ENCODE results near the gene CAPN15. TPM values are rescaled to one million over a fixed set of nuclear protein-coding genes. Genes with fewer than 3 reads are reported as not detected.
A peak's percentile ranks its signal among the peaks of the same experiment; 100 is the strongest.

Gene CAPN15
- polyA plus RNA-seq, 2 donors: 28.4 to 47.6 TPM

DNA sequence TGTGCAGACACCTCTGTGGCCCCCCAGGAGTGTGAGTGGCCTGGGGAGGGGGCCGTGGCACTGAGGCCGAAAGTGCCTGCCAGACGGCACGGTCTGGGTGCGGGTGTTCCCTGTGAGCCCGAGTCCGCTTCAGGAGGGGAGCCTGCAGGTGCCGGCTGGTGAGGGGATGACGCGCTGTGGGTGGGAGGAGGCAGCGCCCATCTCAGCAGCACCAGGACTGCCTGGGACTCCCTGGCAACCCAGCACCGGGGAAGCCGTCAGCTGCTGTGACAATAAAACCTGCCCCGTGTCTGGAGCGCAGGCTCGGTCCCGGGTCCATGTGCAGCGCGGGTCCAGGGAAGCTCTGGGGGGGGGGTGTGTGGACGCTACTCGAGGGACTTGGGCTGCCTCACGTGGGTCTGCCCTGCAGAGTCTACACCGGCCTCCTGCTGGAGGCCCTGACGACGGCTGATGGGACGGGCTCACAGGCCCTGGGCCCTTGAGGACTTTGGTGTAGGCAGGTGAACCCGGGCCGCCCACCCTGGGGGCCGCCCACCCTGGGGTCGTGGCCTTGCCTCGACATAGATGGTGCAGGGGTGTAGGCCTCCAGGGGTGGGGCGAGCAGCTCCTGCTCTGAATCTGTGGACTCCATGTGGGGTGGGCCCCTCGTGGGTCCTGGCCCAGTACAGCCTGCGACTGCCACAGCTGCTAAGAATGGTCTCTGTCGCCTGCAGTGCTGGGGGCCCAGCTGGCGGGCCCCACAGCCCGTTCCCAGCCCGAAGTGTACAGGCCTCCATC is 56.5 kb downstream of the CAPN15 start:
- peaks cover 0 to 11% of the 10 kb centered on the region in 2 donors for H3K4me1 ChIP-seq (ENCODE audit: control insufficient read depth in 2 of 2, insufficient read depth in 2 of 2, low read length in 1 of 2)
- WGBS, 2 donors: 48 to 59% methylated on average over 33 to 38 of the region's 38 CpGs

DNA sequence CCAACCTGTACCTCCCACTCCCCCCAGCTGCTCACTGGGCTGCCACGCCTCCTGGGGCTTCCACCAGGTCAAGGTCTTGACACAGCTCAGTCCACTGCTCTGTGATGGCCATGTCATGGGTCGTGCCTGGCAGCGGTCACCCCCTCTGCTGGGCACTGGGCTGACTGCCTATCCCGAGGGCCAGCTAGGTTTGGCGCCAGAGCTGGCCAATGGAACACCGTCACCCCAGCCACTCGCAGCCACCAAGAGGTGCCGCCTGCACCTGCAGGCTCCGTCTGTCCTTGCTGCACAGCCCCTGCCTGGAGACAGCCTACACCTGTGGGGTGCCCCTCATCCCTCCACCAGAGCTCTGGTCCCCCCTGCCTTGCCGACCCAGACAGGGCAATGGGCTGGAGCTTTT is 57.8 kb downstream of the CAPN15 start:
- Histone ChIP-seq H3K9me3 (ENCODE audit: control insufficient read depth in 2 of 2, insufficient read depth in 1 of 2, low read depth in 1 of 2, low read length in 1 of 2) (no peaks in the 10 kb centered on the region), H3K4me1 (ENCODE audit: control insufficient read depth in 2 of 2, insufficient read depth in 2 of 2, low read length in 1 of 2) (peaks cover 0 to 9% of the 10 kb centered on the region in 2 donors), H3K36me3 (ENCODE audit: control insufficient read depth in 2 of 2, insufficient read depth in 2 of 2, low read length in 1 of 2) (no peaks in the 10 kb centered on the region), H3K4me3 (ENCODE audit: low read depth in 1 of 2, low read length in 2 of 2) (no peak overlapping the region), H3K27ac (ENCODE audit: low read depth in 2 of 2, low read length in 1 of 2) (no peak overlapping the region), H3K27me3 (ENCODE audit: control insufficient read depth in 1 of 2, insufficient read depth in 2 of 2, low read length in 2 of 2) (no peaks in the 10 kb centered on the region)
- 19 to 20% methylated on average over 10 of the region's 10 CpGs for WGBS, 2 donors

More for the DNA sequence above, 56.5 kb downstream of the CAPN15 start:
- Histone ChIP-seq H3K27ac (ENCODE audit: low read depth in 2 of 2, low read length in 1 of 2) (no peak overlapping the region), H3K4me3 (ENCODE audit: low read depth in 1 of 2, low read length in 2 of 2) (no peak overlapping the region), H3K36me3 (ENCODE audit: control insufficient read depth in 2 of 2, insufficient read depth in 2 of 2, low read length in 1 of 2) (no peaks in the 10 kb centered on the region), H3K9me3 (ENCODE audit: control insufficient read depth in 2 of 2, insufficient read depth in 1 of 2, low read depth in 1 of 2, low read length in 1 of 2) (no peaks in the 10 kb centered on the region), H3K27me3 (ENCODE audit: control insufficient read depth in 1 of 2, insufficient read depth in 2 of 2, low read length in 2 of 2) (no peaks in the 10 kb centered on the region)

DNA sequence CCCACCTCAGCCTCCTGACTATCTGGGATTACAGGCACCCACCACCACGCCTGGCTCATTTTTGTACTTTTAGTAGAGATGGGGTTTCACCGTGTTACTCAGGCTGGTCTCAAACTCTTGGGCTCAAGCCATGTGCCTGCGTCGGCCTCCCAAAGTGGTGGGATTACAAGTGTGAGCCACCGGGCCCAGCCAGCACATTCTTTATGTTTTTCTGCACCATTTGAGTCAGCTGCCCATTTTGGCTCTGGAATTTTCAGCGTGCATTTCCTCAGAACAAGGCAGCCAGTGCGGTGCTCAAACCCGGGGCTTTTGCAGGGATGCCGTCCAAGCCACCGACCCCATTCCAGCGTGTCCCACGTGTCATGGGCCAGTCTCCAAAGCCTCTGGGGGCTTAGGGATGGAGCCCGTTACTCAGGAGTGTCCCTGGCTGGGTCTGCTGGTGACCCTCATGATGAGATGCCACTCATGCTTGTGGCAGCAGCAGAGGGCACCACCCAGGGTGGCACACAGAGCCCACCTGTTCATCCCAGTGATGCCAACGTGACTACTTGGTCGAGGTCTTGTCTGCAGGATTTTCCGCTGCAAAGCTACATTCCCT is 58.6 kb downstream of the CAPN15 start:
- Histone ChIP-seq H3K27me3 (ENCODE audit: control insufficient read depth in 1 of 2, insufficient read depth in 2 of 2, low read length in 2 of 2) (no peaks in the 10 kb centered on the region), H3K36me3 (ENCODE audit: control insufficient read depth in 2 of 2, insufficient read depth in 2 of 2, low read length in 1 of 2) (no peaks in the 10 kb centered on the region), H3K9me3 (ENCODE audit: control insufficient read depth in 2 of 2, insufficient read depth in 1 of 2, low read depth in 1 of 2, low read length in 1 of 2) (no peaks in the 10 kb centered on the region), H3K4me3 (ENCODE audit: low read depth in 1 of 2, low read length in 2 of 2) (no peak overlapping the region), H3K4me1 (ENCODE audit: control insufficient read depth in 2 of 2, insufficient read depth in 2 of 2, low read length in 1 of 2) (peaks cover 0 to 16% of the 10 kb centered on the region in 2 donors), H3K27ac (ENCODE audit: low read depth in 2 of 2, low read length in 1 of 2) (no peak overlapping the region)
- WGBS, 2 donors: 30 to 36% methylated on average over 16 of the region's 16 CpGs

DNA sequence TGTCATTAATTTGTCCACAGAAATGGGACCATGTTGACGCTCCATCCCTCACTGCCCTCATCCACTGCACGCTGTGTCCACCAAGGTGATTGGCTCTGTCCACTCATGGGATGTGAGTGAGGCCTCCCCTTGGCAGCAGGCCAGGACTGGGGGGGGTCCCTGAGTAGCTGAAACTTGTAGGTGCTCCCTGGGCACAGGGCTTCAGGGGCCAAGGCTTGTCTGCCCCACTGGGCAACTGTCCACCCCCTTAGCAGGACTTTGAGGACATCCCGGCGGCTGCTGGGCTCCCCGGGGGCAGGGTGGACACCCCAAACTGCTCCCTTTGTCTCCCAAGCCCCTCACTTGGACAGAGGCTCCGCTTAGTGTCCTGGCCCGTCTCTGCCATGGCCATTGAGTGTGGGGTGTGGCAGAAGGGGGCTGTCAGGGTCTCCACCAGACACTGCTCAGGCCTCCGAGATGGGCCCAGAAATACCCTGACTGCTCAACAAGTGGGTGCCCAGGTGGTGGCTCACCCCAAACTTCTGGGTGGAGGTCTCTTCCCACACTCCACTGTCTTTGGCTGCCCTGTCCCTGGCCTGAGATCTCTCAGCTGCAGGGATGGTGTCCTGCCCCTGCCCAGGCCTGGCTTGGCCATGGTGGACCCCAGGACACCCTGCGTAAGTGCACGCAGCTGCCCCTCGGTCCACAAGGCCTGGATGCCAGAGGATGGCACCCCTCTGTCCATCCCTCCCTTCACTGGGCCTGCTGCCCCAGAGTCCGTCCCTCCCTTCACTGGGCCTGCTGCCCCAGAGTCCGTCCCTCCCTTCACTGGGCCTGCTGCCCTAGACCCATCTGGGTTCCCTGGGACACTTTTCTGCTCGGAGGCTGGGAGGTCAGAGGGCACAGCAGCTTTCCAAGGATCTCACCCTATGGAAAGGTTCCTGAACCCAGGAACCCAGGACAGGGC is 59.4 kb downstream of the CAPN15 start:
- H3K27ac ChIP-seq (ENCODE audit: low read depth in 2 of 2, low read length in 1 of 2): no peak overlapping the region
- 61 to 71% methylated on average over 14 of the region's 14 CpGs for WGBS, 2 donors

DNA sequence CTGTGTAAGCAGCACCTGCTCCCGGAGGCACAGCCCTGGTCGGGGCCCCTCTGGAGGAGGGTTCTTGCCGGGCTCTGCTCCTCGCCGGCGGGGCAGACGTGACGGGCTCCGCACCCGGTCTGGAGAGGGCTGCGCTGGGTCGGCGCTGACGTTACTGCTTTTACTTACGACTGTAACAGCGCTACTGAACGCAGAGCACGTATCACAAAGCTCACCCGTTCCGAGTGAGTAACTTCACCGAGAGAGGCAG is 61.1 kb downstream of the CAPN15 start:
- Histone ChIP-seq H3K4me3 (ENCODE audit: low read depth in 1 of 2, low read length in 2 of 2) (peak overlapping the region; percentile 74 to 79), H3K4me1 (ENCODE audit: control insufficient read depth in 2 of 2, insufficient read depth in 2 of 2, low read length in 1 of 2) (peaks cover 5 to 34% of the 10 kb centered on the region in 2 donors), H3K27ac (ENCODE audit: low read depth in 2 of 2, low read length in 1 of 2) (peak overlapping the region; percentile 98 to 99), H3K9me3 (ENCODE audit: control insufficient read depth in 2 of 2, insufficient read depth in 1 of 2, low read depth in 1 of 2, low read length in 1 of 2) (no peaks in the 10 kb centered on the region), H3K27me3 (ENCODE audit: control insufficient read depth in 1 of 2, insufficient read depth in 2 of 2, low read length in 2 of 2) (no peaks in the 10 kb centered on the region), H3K36me3 (ENCODE audit: control insufficient read depth in 2 of 2, insufficient read depth in 2 of 2, low read length in 1 of 2) (no peaks in the 10 kb centered on the region)
- WGBS, 2 donors: 0 to 1% methylated on average over 21 of the region's 21 CpGs

More for the DNA sequence above, 59.4 kb downstream of the CAPN15 start:
- H3K27me3 ChIP-seq (ENCODE audit: control insufficient read depth in 1 of 2, insufficient read depth in 2 of 2, low read length in 2 of 2): no peaks in the 10 kb centered on the region
- no peaks in the 10 kb centered on the region for H3K36me3 ChIP-seq (ENCODE audit: control insufficient read depth in 2 of 2, insufficient read depth in 2 of 2, low read length in 1 of 2)
- peaks cover 0 to 21% of the 10 kb centered on the region in 2 donors for H3K4me1 ChIP-seq (ENCODE audit: control insufficient read depth in 2 of 2, insufficient read depth in 2 of 2, low read length in 1 of 2)
- H3K9me3 ChIP-seq (ENCODE audit: control insufficient read depth in 2 of 2, insufficient read depth in 1 of 2, low read depth in 1 of 2, low read length in 1 of 2): no peaks in the 10 kb centered on the region
- no peak overlapping the region for H3K4me3 ChIP-seq (ENCODE audit: low read depth in 1 of 2, low read length in 2 of 2)

DNA sequence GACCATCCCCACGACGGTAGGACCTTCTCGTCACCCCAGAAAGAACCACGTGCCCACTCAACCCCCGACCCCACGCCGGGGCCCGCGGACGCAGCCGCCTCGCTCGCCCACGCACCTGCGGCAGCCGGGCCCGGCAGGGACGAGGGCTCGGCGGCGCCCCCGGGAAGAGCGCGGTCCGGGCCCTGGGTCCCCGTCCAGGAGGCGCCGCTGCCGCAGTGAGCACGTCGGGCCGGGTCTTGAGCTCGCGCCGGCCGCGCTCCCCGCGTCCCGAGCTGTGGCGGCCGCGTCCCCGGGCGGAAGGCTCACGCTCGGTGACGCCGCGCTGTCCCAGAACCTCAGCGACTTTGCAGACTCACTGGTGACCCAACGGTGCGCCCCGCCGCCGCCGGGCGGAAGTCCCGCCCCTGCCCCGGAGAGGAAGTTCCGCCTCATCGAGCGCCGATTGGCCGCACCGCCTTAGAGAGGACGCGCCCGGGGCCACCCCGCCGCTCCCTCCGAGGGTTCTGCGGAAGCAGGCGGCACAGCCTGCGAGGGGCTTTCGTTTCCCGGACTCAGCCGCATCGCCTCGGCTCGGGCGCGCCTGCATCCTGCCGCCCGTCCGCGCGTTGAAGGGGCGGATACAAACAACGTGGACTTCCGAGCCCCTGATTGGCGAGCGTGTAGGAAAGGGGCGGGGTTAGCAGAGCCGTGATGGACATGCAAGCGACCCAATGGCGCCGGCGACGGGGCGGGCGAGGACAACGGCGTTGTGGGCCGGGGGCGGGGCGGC is 61.6 kb downstream of the CAPN15 start:
- peak overlapping the region; percentile 74 to 79 for H3K4me3 ChIP-seq (ENCODE audit: low read depth in 1 of 2, low read length in 2 of 2)
- H3K4me1 ChIP-seq (ENCODE audit: control insufficient read depth in 2 of 2, insufficient read depth in 2 of 2, low read length in 1 of 2): peaks cover 5 to 38% of the 10 kb centered on the region in 2 donors
- H3K36me3 ChIP-seq (ENCODE audit: control insufficient read depth in 2 of 2, insufficient read depth in 2 of 2, low read length in 1 of 2): no peaks in the 10 kb centered on the region
- 0 to 1% methylated on average over 95 to 107 of the region's 107 CpGs for WGBS, 2 donors
- H3K27me3 ChIP-seq (ENCODE audit: control insufficient read depth in 1 of 2, insufficient read depth in 2 of 2, low read length in 2 of 2): no peaks in the 10 kb centered on the region
- no peaks in the 10 kb centered on the region for H3K9me3 ChIP-seq (ENCODE audit: control insufficient read depth in 2 of 2, insufficient read depth in 1 of 2, low read depth in 1 of 2, low read length in 1 of 2)
- H3K27ac ChIP-seq (ENCODE audit: low read depth in 2 of 2, low read length in 1 of 2): peak overlapping the region; percentile 98 to 99

DNA sequence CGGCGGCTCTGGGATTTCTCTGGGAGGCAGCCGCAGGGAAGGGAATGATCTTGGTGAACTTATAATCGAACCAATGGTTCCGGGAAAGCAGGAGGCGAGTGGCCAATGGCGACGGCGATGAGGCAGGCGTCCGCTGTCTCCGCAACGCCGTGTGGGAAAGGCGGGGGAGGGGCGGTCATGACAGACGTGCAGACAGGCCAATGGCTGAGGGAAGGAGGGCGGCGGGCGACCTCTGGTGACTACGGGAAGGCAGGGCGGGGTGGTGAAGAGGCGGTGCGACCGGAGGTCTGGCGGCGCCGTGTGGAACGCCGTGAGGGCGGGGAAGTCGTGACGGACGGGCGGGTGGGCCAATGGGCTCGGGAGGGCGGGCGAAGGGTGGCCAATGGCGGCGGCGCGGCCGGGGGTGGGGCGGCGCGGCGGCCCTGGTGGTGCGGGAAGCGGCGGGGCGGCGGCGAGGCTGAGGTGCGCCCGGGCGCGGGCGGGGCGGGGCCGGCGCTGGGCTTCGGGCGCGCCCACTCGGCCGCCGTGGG is 62.2 kb downstream of the CAPN15 start, which contains the start of gene RAB40C:
Gene RAB40C (plus strand): TSS at position 409 of the 530 bp plus-strand sequence. CDS start 226 bp downstream, outside the sequence.
- H3K9me3 ChIP-seq (ENCODE audit: control insufficient read depth in 2 of 2, insufficient read depth in 1 of 2, low read depth in 1 of 2, low read length in 1 of 2): no peaks in the 10 kb centered on the region
- no peaks in the 10 kb centered on the region for H3K36me3 ChIP-seq (ENCODE audit: control insufficient read depth in 2 of 2, insufficient read depth in 2 of 2, low read length in 1 of 2)
- H3K4me1 ChIP-seq (ENCODE audit: control insufficient read depth in 2 of 2, insufficient read depth in 2 of 2, low read length in 1 of 2): peaks cover 5 to 44% of the 10 kb centered on the region in 2 donors
- peak within 1 kb of the TSS; percentile 74 to 94 for H3K4me3 ChIP-seq (ENCODE audit: low read depth in 1 of 2, low read length in 2 of 2)
- peak within 1 kb of the TSS; percentile 98 to 99 for H3K27ac ChIP-seq (ENCODE audit: low read depth in 2 of 2, low read length in 1 of 2)
- 0 to 1% methylated on average over 34 to 67 of the region's 67 CpGs for WGBS, 2 donors
- no peaks in the 10 kb centered on the region for H3K27me3 ChIP-seq (ENCODE audit: control insufficient read depth in 1 of 2, insufficient read depth in 2 of 2, low read length in 2 of 2)

DNA sequence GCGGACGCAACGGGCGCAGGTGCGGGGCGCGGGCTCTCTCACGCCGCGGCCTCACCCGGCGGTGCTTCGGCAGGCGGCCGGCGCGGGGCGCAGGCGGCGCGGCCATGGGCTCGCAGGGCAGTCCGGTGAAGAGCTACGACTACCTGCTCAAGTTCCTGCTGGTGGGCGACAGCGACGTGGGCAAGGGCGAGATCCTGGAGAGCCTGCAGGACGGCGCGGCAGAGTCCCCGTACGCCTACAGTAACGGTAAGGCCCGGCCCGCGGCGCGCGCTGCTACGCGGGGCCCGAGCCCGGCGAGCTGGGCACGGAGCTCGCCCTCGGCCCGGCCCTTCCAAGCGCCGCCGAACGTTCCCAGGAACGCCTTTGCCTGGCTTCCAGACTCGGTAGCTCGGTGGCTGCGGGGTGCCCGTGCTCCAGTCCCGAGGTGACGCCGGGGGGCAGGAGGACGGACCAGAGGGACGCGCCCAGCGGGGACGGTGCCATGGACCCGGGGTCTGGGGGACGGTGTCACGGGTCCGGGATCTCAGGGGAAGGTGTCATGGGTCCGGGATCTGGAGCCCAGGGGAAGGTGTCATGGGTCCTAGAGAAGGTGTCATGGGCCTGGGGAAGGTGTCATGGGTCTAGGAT is 62.8 kb downstream of the CAPN15 start:
- Histone ChIP-seq H3K9me3 (ENCODE audit: control insufficient read depth in 2 of 2, insufficient read depth in 1 of 2, low read depth in 1 of 2, low read length in 1 of 2) (no peaks in the 10 kb centered on the region), H3K36me3 (ENCODE audit: control insufficient read depth in 2 of 2, insufficient read depth in 2 of 2, low read length in 1 of 2) (peaks cover 0 to 2% of the 10 kb centered on the region in 2 donors), H3K27ac (ENCODE audit: low read depth in 2 of 2, low read length in 1 of 2) (peak overlapping the region; percentile 89), H3K4me1 (ENCODE audit: control insufficient read depth in 2 of 2, insufficient read depth in 2 of 2, low read length in 1 of 2) (peaks cover 8 to 49% of the 10 kb centered on the region in 2 donors), H3K4me3 (ENCODE audit: low read depth in 1 of 2, low read length in 2 of 2) (peak overlapping the region; percentile 61 to 94), H3K27me3 (ENCODE audit: control insufficient read depth in 1 of 2, insufficient read depth in 2 of 2, low read length in 2 of 2) (no peaks in the 10 kb centered on the region)
- 1% methylated on average over 57 to 71 of the region's 71 CpGs for WGBS, 2 donors

Data from esophagus (tissue), 2 donors.